ENCODE measurements around the gene HNRNPA0. TPM values are rescaled to one million over a fixed set of nuclear protein-coding genes. Genes with fewer than 3 reads are reported as not detected.

HNRNPA0 gene
- total RNA-seq, 2 donors from 2014 or later, result 26.9 to 31.0 TPM

- no peaks in the 10 kb centered on the region for H3K27me3 ChIP-seq
- H3K27ac ChIP-seq, result no peak overlapping the region
- no peaks in the 10 kb centered on the region for H3K9me3 ChIP-seq
- H3K4me3 ChIP-seq, result no peak overlapping the region
- DNase-seq, result no peak
- TF ChIP-seq CTCF (IDR thresholded peaks at IDR 0.05), result no peak
- H3K4me1 ChIP-seq, result no peaks in the 10 kb centered on the region
- no peak overlapping the region for H3K9ac ChIP-seq (ENCODE audit: low read depth in 2 of 2, low read length in 2 of 2)
- H3K36me3 ChIP-seq, result no peaks in the 10 kb centered on the region
- intact Hi-C loops (cut with DNase I), result no loop called here
These were observed 23.0 kb downstream of the HNRNPA0 start for GRCh38 chr5:137731176-137731575.

- intact Hi-C loops (cut with DNase I), result no loop called here
These were observed 23.8 kb downstream of the HNRNPA0 start for GRCh38 chr5:137730336-137730735.

GRCh38 chr5:137728048-137728447, 26.1 kb downstream of the HNRNPA0 start:
- no peak for DNase-seq
- Histone ChIP-seq H3K9me3 (no peaks in the 10 kb centered on the region), H3K9ac (ENCODE audit: low read depth in 2 of 2, low read length in 2 of 2) (no peak overlapping the region), H3K27ac (no peak overlapping the region), H3K27me3 (no peaks in the 10 kb centered on the region), H3K4me1 (no peaks in the 10 kb centered on the region), H3K4me3 (no peak overlapping the region), H3K36me3 (no peaks in the 10 kb centered on the region)
- TF ChIP-seq CTCF (IDR thresholded peaks at IDR 0.05), result no peak
- intact Hi-C loops (cut with DNase I), result no loop called here

More at GRCh38 chr5:137730336-137730735, 23.8 kb downstream of the HNRNPA0 start:
- Histone ChIP-seq H3K9me3 (no peaks in the 10 kb centered on the region), H3K36me3 (no peaks in the 10 kb centered on the region), H3K27ac (no peak overlapping the region), H3K4me3 (no peak overlapping the region), H3K27me3 (no peaks in the 10 kb centered on the region), H3K4me1 (no peaks in the 10 kb centered on the region), H3K9ac (ENCODE audit: low read depth in 2 of 2, low read length in 2 of 2) (no peak overlapping the region)
- no peak for DNase-seq
- no peak for TF ChIP-seq CTCF (IDR thresholded peaks at IDR 0.05)

- H3K9me3 ChIP-seq, result no peaks in the 10 kb centered on the region
- no peak overlapping the region for H3K4me3 ChIP-seq
- no peak overlapping the region for H3K9ac ChIP-seq (ENCODE audit: low read depth in 2 of 2, low read length in 2 of 2)
- intact Hi-C loops (cut with DNase I), result no loop called here
- H3K36me3 ChIP-seq, result no peaks in the 10 kb centered on the region
- DNase-seq, result no peak
- no peaks in the 10 kb centered on the region for H3K4me1 ChIP-seq
- no peak for TF ChIP-seq CTCF (IDR thresholded peaks at IDR 0.05)
- H3K27ac ChIP-seq, result no peak overlapping the region
- H3K27me3 ChIP-seq, result no peaks in the 10 kb centered on the region
These were observed 26.5 kb downstream of the HNRNPA0 start for GRCh38 chr5:137727623-137728022.

GRCh38 chr5:137724251-137724650, 29.9 kb downstream of the HNRNPA0 start:
- no peaks in the 10 kb centered on the region for H3K27me3 ChIP-seq
- H3K4me1 ChIP-seq, result no peaks in the 10 kb centered on the region
- H3K27ac ChIP-seq, result no peak overlapping the region
- H3K36me3 ChIP-seq, result no peaks in the 10 kb centered on the region
- intact Hi-C loops (cut with DNase I), result no loop called here
- TF ChIP-seq CTCF (IDR thresholded peaks at IDR 0.05), result no peak
- no peak overlapping the region for H3K9ac ChIP-seq (ENCODE audit: low read depth in 2 of 2, low read length in 2 of 2)
- DNase-seq, result no peak
- no peak overlapping the region for H3K4me3 ChIP-seq
- H3K9me3 ChIP-seq, result no peaks in the 10 kb centered on the region

GRCh38 chr5:137718611-137719010, 35.6 kb downstream of the HNRNPA0 start:
- no peaks in the 10 kb centered on the region for H3K9me3 ChIP-seq
- intact Hi-C loops (cut with DNase I), result no loop called here
- H3K4me1 ChIP-seq, result no peaks in the 10 kb centered on the region
- H3K9ac ChIP-seq (ENCODE audit: low read depth in 2 of 2, low read length in 2 of 2), result no peak overlapping the region
- no peak overlapping the region for H3K4me3 ChIP-seq
- H3K27ac ChIP-seq, result no peak overlapping the region
- no peak for DNase-seq
- no peak for TF ChIP-seq CTCF (IDR thresholded peaks at IDR 0.05)
- no peaks in the 10 kb centered on the region for H3K36me3 ChIP-seq
- no peaks in the 10 kb centered on the region for H3K27me3 ChIP-seq
